Transverse colon (tissue), 4 donors: ENCODE results near the gene SEC62.
A peak's percentile ranks its signal among the peaks of the same experiment; 100 is the strongest.

ENCODE experiments used
- CTCF ChIP-seq, 5 experiments: fragments of 200-600 bp in 3 of 5; fragments of 450-650 bp in 2 of 5; sonication (generic) in 3 of 5; IDR thresholded peaks; 1 replicate in 2 of 5; 2 replicates in 3 of 5; pipeline ENCODE4 v1.5.1; 2016 to 2017; ENCODE audit warnings: antibody characterized with exemption in 5 of 5, inconsistent platforms in 3 of 5, mild to moderate bottlenecking in 2 of 5, moderate library complexity in 1 of 5
- POLR2A ChIP-seq: fragments of 450-650 bp; IDR thresholded peaks from one replicate; pipeline ENCODE4 v1.6.1; 2016; ENCODE audit warnings: antibody characterized with exemption, mild to moderate bottlenecking, moderate library complexity
- POLR2AphosphoS5 ChIP-seq, 3 donors: sonication (generic); formaldehyde crosslinking; IDR thresholded peaks; one replicate each; pipeline ENCODE4 v1.6.1; 2016; ENCODE audit warnings: antibody characterized with exemption in 3 of 3

GRCh38 chr3:170044795-170045244, 78.2 kb downstream of the SEC62 start:
- TF ChIP-seq CTCF (IDR thresholded peaks at IDR 0.05) (no peak), POLR2AphosphoS5 (IDR thresholded peaks at IDR 0.05) (peak in 1 of 3 donors; percentile 44), POLR2A (peak; percentile 16)
